CD1c-positive myeloid dendritic cell (primary cell): ENCODE results near the gene GXYLT2.

Experiments
- DNase-seq: peaks from one replicate; pipeline ENCODE4 v3.0.0-alpha.2; 2016; ENCODE audit errors: extremely low spot score

The GXYLT2 gene, protein sequence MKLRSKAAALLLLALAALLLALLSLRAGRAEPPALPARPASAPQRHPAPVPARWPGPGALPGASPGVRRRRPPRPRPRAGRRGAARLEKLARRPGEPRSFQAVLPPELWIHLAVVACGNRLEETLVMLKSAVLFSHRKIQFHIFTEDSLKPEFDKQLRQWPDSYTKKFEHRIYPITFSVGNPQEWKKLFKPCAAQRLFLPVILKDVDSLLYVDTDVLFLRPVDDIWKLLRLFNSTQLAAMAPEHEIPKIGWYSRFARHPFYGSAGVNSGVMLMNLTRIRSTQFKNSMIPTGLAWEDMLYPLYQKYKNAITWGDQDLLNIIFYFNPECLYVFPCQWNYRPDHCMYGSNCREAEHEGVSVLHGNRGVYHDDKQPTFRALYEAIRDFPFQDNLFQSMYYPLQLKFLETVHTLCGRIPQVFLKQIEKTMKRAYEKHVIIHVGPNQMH

DNA sequence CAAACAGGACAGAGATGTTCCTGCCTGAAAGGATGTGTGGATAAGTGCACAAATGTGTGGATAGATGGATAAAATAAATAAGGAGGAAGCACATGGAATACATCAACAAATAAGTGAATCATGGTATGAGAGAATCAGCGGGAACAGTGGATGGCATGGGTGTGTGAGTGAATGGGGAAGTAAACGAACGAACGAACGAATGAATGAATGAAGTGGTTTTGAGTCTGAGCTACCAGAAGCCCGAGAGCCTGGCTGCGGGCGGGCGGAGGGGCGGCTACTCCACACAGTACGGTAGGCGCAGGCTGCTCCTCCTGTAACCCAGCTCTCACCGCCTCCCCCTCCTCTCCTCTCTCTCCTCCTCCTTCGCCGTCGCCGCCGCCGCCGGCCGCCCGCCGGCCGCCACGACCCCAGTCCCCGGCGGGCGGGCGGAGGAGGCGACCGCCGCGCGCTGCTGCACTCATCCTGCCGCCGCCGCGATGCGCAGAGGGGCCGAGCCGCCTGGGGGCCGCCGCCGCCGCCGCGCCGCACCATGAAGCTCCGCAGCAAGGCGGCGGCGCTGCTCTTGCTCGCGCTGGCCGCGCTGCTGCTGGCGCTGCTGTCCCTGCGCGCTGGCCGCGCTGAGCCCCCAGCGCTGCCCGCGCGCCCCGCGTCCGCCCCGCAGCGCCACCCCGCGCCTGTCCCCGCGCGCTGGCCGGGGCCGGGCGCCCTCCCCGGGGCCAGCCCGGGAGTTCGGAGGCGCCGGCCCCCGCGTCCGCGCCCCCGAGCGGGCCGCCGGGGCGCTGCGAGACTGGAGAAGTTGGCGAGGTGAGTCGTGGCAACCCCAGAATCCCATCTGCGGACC is at the start of gene GXYLT2:
TSS of gene GXYLT2 (plus strand) at position 342 of the 841 bp plus-strand sequence. CDS start at position 530, 188 bp downstream.
- DNase-seq: peak; percentile 21

DNA sequence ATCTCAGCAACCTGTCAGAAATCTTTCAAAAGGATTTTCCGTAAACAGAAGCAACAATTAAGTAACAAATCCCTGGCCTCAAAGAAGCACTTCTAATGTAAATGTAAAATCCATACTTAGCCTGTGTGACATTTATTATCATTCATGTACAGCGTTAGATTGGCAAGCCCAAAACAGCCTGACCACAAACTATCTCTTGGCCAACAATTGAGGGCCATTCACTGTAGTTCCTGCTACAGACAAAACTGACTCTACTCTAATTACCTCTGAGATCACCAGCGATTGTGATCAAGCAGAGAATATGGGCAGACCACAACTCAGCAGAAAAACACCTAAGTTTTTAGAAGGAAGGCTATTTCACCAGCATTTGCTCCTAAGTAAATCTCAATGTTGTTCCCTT is 48.8 kb upstream of the GXYLT2 start:
- no peak for DNase-seq

DNA sequence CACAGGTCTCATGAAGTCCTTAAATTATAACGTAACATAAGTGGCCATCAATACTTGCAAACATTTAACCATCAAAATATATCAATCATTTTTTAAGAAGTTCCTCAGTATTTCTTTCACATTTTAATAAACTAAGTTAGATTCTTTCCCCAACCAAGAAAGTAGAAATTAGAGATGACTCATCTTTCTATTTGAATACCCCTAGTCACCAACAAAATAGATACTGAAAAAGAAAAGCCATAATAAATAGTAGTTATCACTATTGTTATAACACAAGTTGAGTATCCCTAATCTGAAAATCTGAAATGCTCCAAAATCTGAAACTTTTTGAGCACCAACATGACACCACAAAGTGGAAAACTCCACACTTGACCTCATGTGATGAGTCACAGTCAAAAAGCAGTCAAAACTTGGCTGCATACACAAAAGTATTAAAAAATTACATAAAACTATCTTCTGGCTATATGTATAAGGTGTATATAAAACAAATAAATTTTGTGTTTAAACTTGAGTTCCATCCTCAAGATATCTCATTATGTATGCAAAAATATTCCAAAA is 43.3 kb upstream of the GXYLT2 start:
- DNase-seq: no peak

DNA sequence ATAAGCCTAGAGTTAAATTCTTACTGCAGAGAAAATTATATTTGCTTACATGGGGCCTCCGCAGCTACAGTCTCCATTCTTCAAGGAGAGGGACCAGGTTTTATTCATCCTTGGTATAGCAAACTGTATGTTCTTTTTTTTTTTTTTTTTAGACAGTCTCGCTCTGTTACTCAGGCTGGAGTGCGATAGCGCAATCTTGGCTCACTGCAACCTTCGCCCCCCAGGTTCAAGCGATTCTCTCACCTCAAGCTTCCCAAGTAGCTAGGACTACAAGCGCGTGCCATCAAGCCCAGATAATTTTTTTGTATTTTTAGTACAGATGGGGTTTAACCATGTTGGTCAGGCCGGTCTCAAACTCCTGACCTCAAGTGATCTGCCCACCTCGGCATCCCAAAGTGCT is 41.7 kb upstream of the GXYLT2 start:
- no peak for DNase-seq

DNA sequence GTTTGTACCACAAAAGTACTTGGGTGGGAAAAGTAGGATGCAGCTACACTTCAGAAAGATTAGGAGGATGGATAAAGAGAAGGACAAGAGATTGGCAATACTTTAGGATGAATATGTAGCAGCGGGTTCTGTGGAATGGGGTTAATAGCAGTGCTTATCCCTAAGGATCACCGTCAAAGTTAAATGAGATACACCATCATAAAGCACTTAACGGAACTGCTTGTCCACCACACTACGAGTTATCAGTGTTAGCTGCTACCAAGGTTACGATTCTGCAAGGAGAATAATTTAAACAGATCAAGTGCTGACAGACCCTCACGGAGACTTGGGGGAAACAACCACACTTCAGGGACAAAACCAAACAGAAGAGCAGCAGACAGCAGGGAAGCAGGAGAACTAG is 40.6 kb upstream of the GXYLT2 start:
- DNase-seq: no peak

DNA sequence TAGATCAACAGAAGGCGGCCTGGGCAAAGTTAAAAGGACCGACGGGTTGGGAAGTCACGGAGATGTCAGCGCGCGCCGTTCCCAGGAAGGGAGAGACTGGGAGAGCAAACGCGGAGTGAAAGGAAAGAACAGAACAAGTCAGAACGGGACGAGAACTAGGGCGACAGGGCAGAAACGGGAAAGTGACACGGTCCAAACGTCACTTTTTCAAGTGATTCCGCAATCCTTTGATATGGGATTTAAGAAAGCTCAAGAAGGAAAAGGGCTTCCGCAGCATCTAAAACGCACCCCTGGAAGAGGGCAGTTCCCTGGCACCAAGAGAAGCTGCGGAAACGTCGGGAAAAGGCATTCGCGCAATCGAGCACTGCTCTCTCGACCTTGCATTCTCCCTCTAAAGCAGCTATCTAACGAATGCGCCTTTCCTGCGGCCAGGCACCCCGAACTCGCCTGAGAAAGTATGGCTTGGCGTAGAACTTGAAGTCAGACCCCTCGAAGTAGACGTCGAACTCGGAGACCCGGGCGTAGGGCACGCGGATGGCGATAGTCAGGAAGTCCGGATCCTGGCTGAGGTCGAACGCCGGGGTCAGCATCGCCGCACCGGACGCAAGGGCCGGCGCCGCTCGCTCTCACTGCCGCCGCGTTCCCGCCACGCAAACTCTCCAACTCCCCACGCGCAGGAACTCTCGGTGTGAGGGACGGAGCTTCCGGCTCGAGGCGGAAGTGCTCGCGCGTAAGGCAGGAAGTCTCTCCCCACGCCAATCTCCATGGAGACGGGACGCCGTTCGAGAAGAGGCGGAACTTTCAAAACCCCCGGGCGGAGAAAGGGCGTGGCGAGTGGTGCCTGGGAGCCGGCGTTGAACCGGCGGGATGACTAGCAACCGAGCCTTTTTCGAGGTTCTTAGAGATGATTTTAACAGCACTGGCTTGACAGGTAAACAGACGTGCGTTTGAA is 39.8 kb upstream of the GXYLT2 start, which contains the start of gene SHQ1:
TSS of gene SHQ1 (minus strand) at position 695 of the 952 bp plus-strand sequence. CDS start at position 590, 105 bp downstream.
- DNase-seq: peak; percentile 99

DNA sequence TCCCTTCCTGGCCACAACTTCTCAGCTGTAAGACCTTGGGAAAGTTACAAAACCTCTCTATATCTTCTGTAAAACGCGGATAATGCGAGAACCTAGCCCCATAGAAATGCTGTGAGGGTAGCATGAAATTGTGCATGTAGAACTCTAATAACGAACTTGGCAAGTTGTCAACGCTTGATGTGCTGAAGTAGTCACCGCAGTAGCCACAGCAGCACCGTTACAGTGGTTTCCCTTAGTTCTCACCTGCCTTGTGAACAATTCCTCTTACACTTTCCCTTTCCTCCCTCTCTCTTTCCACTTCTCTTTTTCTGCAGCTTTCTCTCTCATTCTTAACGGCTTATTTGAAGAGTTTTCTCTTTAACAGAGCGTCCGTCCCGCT is 39.2 kb upstream of the GXYLT2 start:
- peak; percentile 43 for DNase-seq

DNA sequence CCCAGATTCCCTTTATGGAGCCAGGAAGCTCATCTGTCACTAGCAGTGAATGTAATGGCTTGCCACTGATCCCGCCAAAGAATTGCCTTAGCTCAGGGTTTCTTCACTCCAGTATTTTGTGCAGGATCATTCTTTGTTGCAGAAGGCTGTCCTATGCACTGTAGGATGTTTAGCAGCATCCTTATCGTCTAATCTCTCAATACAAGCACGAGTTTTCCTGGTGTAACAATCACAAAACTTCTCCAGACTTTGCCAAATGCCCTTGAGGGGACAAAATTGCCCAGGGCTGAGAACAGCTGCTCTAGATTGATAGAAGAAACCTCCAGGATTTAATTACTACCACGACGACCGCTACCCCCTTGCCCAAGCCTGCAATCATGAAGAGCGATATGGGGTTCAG is 32.8 kb upstream of the GXYLT2 start:
- DNase-seq: no peak

DNA sequence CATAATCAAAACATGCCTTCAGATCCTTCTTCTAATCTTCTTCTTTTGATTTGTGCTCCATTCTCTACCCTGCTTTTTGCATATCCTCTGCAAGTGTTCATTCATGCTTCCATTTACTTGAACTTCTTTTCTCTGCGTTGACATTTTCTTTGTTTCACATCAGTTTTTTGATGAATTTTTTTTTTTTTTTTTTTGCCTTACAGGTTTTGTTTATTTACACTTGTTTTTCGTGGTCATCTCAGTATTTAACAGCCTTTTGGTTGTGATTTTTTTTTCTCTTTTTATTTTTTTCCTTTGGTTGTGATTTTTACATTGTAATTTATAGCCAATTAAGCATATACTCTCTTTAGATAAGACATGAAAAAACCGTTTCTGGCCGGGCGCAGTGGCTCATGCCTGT is 27.8 kb upstream of the GXYLT2 start:
- no peak for DNase-seq

DNA sequence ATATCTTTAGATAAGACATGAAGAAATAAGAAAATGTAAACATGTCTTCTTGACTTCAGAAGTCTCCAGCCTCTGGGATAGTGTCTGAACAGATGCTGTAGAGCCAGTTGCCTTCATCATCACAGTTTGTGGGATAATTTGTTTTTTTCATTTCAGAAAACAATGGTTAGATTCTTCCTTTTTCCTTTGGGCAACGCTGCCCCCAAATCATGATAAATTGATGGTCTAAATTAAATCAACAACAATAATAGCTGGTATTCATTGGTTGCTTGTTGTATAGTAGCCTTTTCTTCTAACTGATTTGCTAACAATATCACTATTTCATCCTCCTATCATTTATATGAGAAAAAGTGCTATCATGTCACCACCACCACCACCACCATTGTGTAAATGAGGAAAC is 27.0 kb upstream of the GXYLT2 start:
- no peak for DNase-seq

DNA sequence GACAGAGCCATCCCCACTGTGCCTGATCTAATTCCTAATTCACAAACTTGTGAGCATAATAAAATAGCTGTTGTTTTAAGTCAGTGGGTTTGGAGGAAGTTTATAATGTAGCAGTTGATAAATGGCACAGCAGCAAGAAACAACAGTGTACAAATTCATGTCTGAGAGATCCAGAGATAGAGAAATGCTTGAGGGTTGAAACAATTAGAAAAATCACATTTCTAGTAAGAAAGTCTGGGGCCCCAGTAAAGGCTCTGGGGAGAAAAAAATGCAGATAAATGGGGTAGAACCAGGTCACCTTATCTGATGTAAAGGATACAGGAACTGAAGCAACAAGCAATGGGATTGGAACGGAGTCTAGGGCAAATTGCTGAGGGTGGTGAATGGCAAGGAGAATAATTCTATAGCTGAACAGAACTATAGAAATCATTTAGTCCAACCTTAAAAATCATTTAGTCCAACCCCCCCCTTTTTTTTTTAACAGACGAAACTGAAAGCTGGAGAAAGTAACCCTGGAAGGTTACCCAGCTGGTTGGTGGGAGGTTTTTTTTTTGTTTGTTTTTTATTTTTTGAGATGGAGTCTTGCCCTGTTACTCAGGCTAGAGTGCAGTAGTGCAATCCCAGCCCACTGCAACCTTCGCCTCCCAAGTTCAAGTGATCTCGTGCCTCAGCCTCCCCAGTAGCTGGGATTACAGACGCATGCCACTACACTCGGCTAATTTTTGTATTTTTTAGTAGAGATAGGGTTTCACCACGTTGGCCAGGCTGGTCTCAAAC is 25.3 kb upstream of the GXYLT2 start:
- DNase-seq: no peak

DNA sequence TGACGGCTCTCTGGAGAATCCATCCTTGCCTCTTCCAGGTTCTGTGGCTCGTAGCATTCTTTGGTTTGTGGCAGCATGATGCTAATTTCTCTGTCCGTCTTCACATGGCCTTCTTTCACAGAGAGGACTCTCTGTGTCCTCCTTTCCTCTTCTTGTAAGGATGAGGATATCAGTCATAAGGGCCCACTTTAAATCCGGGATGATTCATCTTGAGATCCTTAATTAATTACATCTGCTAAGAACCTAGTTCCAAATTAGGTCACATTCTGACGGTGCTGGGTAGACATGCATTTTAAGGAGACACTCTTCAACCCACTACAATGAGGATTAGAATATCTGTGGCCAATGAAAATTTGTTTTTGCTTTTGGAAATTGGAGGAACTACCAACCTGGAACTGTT is 15.7 kb upstream of the GXYLT2 start:
- no peak for DNase-seq

DNA sequence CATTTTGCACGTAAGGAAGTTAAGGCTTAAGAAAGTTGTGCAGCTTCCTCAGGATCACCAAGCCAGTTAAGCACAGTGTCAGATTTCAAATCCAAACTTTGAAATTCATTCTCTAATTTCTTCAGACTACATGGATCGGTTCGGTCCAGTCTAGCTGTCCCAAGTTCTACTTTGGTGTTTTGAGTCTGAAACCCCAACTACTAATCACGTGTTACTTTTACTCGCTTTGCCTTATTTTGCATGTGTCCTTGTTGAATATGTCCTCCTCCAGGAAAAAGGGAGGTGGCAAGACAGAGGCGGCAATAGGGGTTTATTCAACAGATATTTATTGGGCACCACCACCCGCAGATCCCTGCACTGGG is 522 bp upstream of the GXYLT2 start:
- DNase-seq: no peak

DNA sequence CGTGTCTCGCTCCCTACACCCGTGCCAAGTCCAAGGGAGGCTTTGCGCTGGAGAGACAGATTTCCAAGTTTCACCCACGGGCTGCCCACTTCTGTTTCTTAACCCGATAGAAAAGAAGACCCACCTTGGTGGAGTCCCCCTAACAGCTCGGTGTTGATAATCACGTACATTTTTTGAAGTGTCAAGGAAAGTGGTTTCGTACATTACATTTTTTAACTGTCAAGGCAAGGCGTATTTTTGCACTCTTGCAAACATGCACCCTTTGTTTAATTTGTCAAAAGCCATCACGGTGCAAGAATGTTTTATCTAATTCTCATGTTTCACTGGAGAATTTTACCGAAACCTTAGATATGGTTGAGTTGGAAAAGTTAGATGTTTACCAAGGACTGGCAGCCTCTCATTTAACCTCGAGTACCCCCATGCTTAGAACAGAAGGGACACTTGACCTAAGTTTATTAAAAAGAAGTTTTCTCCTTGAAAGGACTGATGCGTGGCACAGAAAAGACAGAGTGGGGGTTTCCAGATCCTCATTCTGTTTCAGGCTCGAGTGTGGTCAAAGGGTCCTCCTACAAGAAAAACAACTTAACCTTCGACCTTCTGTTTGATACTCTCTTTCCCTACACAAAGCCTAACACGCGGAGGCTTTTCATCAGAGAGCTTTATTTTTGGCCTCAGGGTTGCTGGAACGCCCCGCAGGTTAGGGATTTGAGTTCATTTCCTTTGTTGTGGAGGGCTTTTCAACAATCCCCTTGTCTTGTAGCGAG is 882 bp downstream of the GXYLT2 start:
- DNase-seq: no peak

DNA sequence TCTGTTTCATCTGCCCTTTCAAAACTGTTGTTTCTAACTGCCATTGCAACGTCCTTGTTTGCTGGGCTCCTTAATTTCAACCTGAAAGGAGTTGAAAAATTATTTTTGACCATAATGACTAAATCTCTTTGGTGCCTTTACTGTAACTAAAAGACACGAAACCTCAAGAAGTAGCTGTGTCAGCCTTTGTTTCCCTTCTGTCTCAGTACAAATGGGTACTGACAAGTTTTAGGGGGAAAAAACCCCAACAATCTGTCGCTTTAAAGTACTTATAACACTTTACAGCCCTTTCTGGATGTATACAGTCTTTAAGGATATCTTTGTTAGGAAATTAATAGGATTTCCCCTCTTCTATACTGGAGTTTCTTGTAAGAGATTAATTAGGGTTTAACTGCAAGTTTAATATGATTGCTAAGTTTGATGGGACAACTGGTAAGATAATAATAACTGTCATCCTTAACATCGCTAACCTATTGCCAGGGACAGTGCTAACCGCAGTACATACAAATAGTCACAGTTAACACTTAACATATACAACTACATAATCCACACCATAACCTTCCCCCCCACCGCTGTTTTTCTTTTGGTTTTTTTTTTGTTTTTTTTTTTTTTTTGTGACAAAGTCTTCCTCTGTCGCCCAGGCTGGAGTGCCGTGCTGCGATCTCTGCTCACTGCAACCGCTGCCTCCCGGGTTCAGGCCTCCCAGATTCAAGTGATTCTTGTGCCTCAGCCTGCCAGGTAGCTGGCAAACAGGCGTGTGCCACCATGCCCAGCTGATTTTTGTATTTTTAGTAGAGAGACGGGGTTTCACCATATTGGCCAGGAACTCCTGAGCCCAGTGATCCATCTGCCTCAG is 1.7 kb downstream of the GXYLT2 start:
- DNase-seq: no peak

DNA sequence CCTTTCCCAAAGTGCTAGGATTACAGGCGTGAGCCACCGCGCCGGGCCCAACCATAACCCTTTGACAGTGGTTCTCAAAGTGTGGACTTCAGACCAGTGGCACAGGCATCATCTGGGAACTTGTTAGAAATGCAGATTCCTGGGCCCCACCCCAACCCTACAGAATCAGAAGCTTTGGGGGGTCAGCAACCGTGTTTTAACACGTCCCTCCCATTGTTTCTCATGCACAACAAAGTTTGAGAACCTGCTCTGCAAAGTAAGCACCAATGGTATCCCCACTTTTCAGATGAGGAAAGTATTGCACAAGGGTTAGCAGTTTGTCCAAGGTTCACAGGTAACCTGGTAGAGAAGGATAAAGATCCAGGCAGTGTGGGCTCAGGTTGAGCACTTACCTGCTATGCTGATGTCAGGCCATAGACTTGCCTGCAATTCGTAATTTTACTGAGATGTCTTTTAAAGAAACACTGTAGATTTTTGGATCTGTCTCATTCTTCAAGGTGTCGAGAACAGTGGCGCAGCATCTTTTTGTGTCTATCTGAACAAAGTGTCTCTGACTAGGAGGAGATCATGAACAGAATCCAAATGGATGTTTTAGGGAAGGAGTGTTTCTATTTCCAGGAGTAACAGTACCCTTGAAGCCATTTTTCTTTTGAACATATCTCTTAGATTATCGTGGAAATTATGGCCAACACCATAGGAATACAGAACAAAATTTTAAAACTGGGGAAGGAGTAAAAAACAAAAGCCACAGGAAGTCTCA is 2.5 kb downstream of the GXYLT2 start:
- no peak for DNase-seq

DNA sequence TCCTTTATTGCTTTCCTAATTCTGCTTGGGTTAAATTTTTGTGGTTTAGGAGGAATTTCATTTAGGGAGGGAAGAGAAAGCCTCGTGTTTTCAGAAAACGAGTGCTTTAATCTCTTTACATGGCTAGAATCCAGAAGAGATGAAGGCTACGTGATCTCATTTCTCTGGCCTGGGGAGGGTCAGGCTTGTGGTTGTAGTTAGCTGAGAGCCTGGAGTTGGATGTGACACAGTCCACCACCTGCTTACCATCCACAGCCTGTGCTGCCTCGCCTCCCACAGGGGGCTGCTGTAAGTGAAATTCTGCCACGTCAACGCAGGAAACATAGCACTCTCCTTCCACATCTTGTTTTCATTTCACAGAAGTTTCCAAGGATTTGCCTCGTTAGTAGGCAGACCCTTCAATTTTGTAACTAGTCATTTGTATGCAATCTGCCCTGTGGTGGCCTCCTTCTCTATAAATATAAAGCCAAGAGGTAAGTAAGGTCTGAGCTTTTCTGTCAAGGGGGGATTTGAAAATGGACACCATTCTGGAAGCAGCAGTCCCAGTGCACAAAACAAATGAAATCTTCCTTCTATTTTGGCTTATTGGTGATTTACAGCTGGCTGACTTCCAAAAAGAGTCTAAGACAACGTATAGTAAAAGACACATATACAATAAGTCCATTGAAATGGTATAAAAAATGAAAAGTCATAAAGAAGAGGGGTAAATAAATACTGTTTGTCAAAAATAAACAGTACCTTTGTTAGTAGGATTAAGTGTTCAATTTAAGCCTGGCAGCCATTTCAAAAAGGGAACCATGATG is 3.4 kb downstream of the GXYLT2 start:
- DNase-seq: no peak
